Naive thymus-derived CD8-positive, alpha-beta T cell (primary cell): ENCODE data around the gene MED15. TPM values are rescaled to one million over a fixed set of nuclear protein-coding genes. Genes with fewer than 3 reads are reported as not detected.
A peak's percentile ranks its signal among the peaks of the same experiment; 100 is the strongest.

Source experiments
- ATAC-seq, 2 donors: fragments of 150-1000 bp; cut with Tn5 transposase in 1 of 2; sonication (Bioruptor Pico), chemical (Tn5 transposase) in 1 of 2; 1 replicate in 1 of 2; 2 replicates in 1 of 2; pipeline ENCODE4 v1.10.0; 2021; ENCODE audit warnings: mild to moderate bottlenecking in 2 of 2, moderate library complexity in 2 of 2
- POLR2A ChIA-PET: fragments of 350-600 bp; sonication (Branson Sonifier 250); formaldehyde crosslinking; loops from one replicate; lab custom pipeline; 2021; ENCODE audit warnings: antibody characterized with exemption; lab: Charles Lee
- DNase-seq, 10 donors: peaks; one replicate each; pipeline versions ENCODE4 v3.0.0 to v3.0.0-alpha.2; 2020 to 2022
- H3K27ac Mint-ChIP-seq, 10 donors: one replicate each; pipeline ENCODE4 v1.8.0; 2020 to 2022; ENCODE audit warnings: mild to moderate bottlenecking in 10 of 10, mixed read lengths in 10 of 10, moderate library complexity in 4 of 10, inconsistent platforms in 1 of 10
- H3K27me3 Mint-ChIP-seq, 5 donors: one replicate each; pipeline ENCODE4 v1.8.0; 2021 to 2022; ENCODE audit warnings: mixed read lengths in 5 of 5
- H3K36me3 Mint-ChIP-seq, 3 donors: one replicate each; pipeline ENCODE4 v1.8.0; 2020 to 2022; ENCODE audit warnings: mixed read lengths in 3 of 3, mild to moderate bottlenecking in 2 of 3, inconsistent platforms in 1 of 3
- H3K4me1 Mint-ChIP-seq, 4 donors: one replicate each; pipeline ENCODE4 v1.8.0; 2021 to 2022; ENCODE audit warnings: mixed read lengths in 4 of 4
- H3K4me3 Mint-ChIP-seq, 10 donors: one replicate each; pipeline ENCODE4 v1.8.0; 2020 to 2022; ENCODE audit warnings: mild to moderate bottlenecking in 10 of 10, mixed read lengths in 10 of 10, moderate library complexity in 6 of 10, inconsistent platforms in 1 of 10
- H3K9me3 Mint-ChIP-seq, 9 donors: one replicate each; pipeline ENCODE4 v1.8.0; 2020 to 2022; ENCODE audit warnings: mixed read lengths in 9 of 9, mild to moderate bottlenecking in 3 of 9, inconsistent platforms in 1 of 9, moderate library complexity in 1 of 9
- polyA plus RNA-seq, 3 donors: library from polyadenylated mRNA; unstranded; fragments of 300-500 nt; fragmentation: Illumina TruSeq; gene quantifications; one replicate each; pipeline ENCODE4 v1.2.3, GENCODE V29; 2021
- total RNA-seq, 8 experiments: library from RNA in 2 of 8; stranded (reverse) in 2 of 8; gene quantifications; one replicate each; pipeline ENCODE4 v1.2.3 and lab custom pipeline; 2021 to 2026

MED15 gene
- total and polyA plus RNA-seq, 5 experiments from 2014 or later, result 25.4 to 327 (median 85.2) TPM

GRCh38 chr22:20526305-20526627, 18.9 kb downstream of the MED15 start:
- peaks cover 6 to 52% (median 11%) of the 10 kb centered on the region in 3 donors for H3K36me3 Mint-ChIP-seq
- H3K4me1 Mint-ChIP-seq, result peaks cover 36 to 67% (median 66%) of the 10 kb centered on the region in 4 donors
- no peaks in the 10 kb centered on the region for H3K9me3 Mint-ChIP-seq
- POLR2A ChIA-PET, result interaction anchor here (0.6 to 4.1 kb wide), 4 partner anchors 15 to 42 kb away, joined by 3 to 27 read pairs (median 3); partner anchors contain the start of gene MED15
- peak overlapping the region in 9 of 10 donors; percentile 44 to 92 (median 78) for H3K27ac Mint-ChIP-seq
- peak overlapping the region in 2 of 10 donors; percentile 2 to 42 for H3K4me3 Mint-ChIP-seq
- H3K27me3 Mint-ChIP-seq, result no peaks in the 10 kb centered on the region
- ATAC-seq (no peak), DNase-seq (no peak)

- H3K36me3 Mint-ChIP-seq, result peaks cover 6 to 50% (median 11%) of the 10 kb centered on the region in 3 donors
- DNase-seq (no peak), ATAC-seq (no peak)
- peak overlapping the region; percentile 46 to 92 (median 81) for H3K27ac Mint-ChIP-seq
- no peaks in the 10 kb centered on the region for H3K27me3 Mint-ChIP-seq
- H3K4me3 Mint-ChIP-seq, result peak overlapping the region in 3 of 10 donors; percentile 2 to 19 (median 14)
- POLR2A ChIA-PET, result interaction anchor here (0.6 to 4.1 kb wide), 3 partner anchors 14 to 23 kb away, joined by 3 to 27 read pairs (median 3); partner anchors contain the start of gene MED15
- no peaks in the 10 kb centered on the region for H3K9me3 Mint-ChIP-seq
- peaks cover 41 to 71% (median 70%) of the 10 kb centered on the region in 4 donors for H3K4me1 Mint-ChIP-seq
Observed at GRCh38 chr22:20526628-20527355, 19.4 kb downstream of the MED15 start.

- ATAC-seq, result no peak
- Mint-ChIP-seq H3K4me3 (peak overlapping the region in 1 of 10 donors; percentile 12), H3K4me1 (peaks cover 38 to 71% (median 71%) of the 10 kb centered on the region in 4 donors), H3K27me3 (no peaks in the 10 kb centered on the region), H3K9me3 (no peaks in the 10 kb centered on the region), H3K27ac (peak overlapping the region in 5 of 10 donors; percentile 25 to 84 (median 54)), H3K36me3 (peaks cover 6 to 45% (median 11%) of the 10 kb centered on the region in 3 donors)
- POLR2A ChIA-PET, result interaction anchor here (1.0 to 1.2 kb wide), 2 partner anchors 9 to 29 kb away, joined by 3 to 5 read pairs; no protein-coding TSS in a partner anchor
- no peak for DNase-seq
Observed at GRCh38 chr22:20528405-20528978, 21.1 kb downstream of the MED15 start.

- Mint-ChIP-seq H3K27ac (peak overlapping the region in 9 of 10 donors; percentile 45 to 98 (median 82)), H3K4me3 (peak overlapping the region in 6 of 10 donors; percentile 10 to 73 (median 54)), H3K9me3 (no peaks in the 10 kb centered on the region), H3K4me1 (peaks cover 42 to 79% (median 77%) of the 10 kb centered on the region in 4 donors), H3K27me3 (no peaks in the 10 kb centered on the region), H3K36me3 (peaks cover 6 to 46% (median 11%) of the 10 kb centered on the region in 3 donors)
- DNase-seq (no peak), ATAC-seq (no peak)
- POLR2A ChIA-PET, result interaction anchor here (0.5 to 1.6 kb wide), 7 partner anchors 9 to 43 kb away, joined by 3 to 5 read pairs (median 4); no protein-coding TSS in a partner anchor
Observed at GRCh38 chr22:20530368-20531153, 23.2 kb downstream of the MED15 start.

- POLR2A ChIA-PET, result interaction anchor here (0.5 to 1.6 kb wide), 5 partner anchors 10 to 42 kb away, joined by 3 to 5 read pairs (median 3); no protein-coding TSS in a partner anchor
- H3K27me3 Mint-ChIP-seq, result no peaks in the 10 kb centered on the region
- no peak for DNase-seq
- H3K36me3 Mint-ChIP-seq, result peaks cover 6 to 46% (median 11%) of the 10 kb centered on the region in 3 donors
- H3K4me3 Mint-ChIP-seq, result peak overlapping the region in 5 of 10 donors; percentile 54 to 78 (median 68)
- peaks cover 42 to 81% (median 78%) of the 10 kb centered on the region in 4 donors for H3K4me1 Mint-ChIP-seq
- H3K27ac Mint-ChIP-seq, result peak overlapping the region in 6 of 10 donors; percentile 85 to 98 (median 91)
- H3K9me3 Mint-ChIP-seq, result no peaks in the 10 kb centered on the region
- ATAC-seq, result no peak
Observed at GRCh38 chr22:20531154-20531403, 23.7 kb downstream of the MED15 start.

- H3K9me3 Mint-ChIP-seq, result no peaks in the 10 kb centered on the region
- peaks cover 40 to 79% (median 76%) of the 10 kb centered on the region in 4 donors for H3K4me1 Mint-ChIP-seq
- peak; percentile 26 to 57 for ATAC-seq
- H3K4me3 Mint-ChIP-seq, result peak overlapping the region in 8 of 10 donors; percentile 25 to 78 (median 60)
- DNase-seq, result no peak
- POLR2A ChIA-PET, result interaction anchor here (1.0 to 3.2 kb wide), 9 partner anchors 12 to 67 kb away, joined by 3 to 21 read pairs (median 5); partner anchors contain the start of gene MED15
- peak overlapping the region; percentile 82 to 98 (median 88) for H3K27ac Mint-ChIP-seq
- no peaks in the 10 kb centered on the region for H3K27me3 Mint-ChIP-seq
- H3K36me3 Mint-ChIP-seq, result peaks cover 4 to 41% (median 7%) of the 10 kb centered on the region in 3 donors
Observed at GRCh38 chr22:20531404-20532201, 24.2 kb downstream of the MED15 start.

GRCh38 chr22:20532256-20532993, 25.0 kb downstream of the MED15 start:
- H3K9me3 Mint-ChIP-seq, result no peaks in the 10 kb centered on the region
- H3K4me1 Mint-ChIP-seq, result peaks cover 41 to 78% (median 75%) of the 10 kb centered on the region in 4 donors
- DNase-seq, result no peak
- POLR2A ChIA-PET, result interaction anchor here (0.6 to 3.2 kb wide), 11 partner anchors 11 to 72 kb away, joined by 3 to 21 read pairs (median 4); partner anchors contain the start of gene MED15
- peak overlapping the region in 9 of 10 donors; percentile 43 to 78 (median 71) for H3K4me3 Mint-ChIP-seq
- peak overlapping the region; percentile 85 to 98 (median 90) for H3K27ac Mint-ChIP-seq
- H3K36me3 Mint-ChIP-seq, result peaks cover 3 to 38% (median 6%) of the 10 kb centered on the region in 3 donors
- no peak for ATAC-seq
- H3K27me3 Mint-ChIP-seq, result no peaks in the 10 kb centered on the region

- Mint-ChIP-seq H3K9me3 (no peaks in the 10 kb centered on the region), H3K27me3 (no peaks in the 10 kb centered on the region), H3K4me3 (peak overlapping the region in 9 of 10 donors; percentile 50 to 78 (median 71)), H3K36me3 (peaks cover 2 to 37% (median 4%) of the 10 kb centered on the region in 3 donors), H3K4me1 (peaks cover 41 to 78% (median 72%) of the 10 kb centered on the region in 4 donors), H3K27ac (peak overlapping the region; percentile 84 to 98 (median 90))
- DNase-seq (no peak), ATAC-seq (peak in 1 of 2 donors; percentile 14)
- POLR2A ChIA-PET, result interaction anchor here (0.5 to 3.2 kb wide), 14 partner anchors 9 to 69 kb away, joined by 3 to 21 read pairs (median 4); no protein-coding TSS in a partner anchor
Observed at GRCh38 chr22:20533095-20533878, 25.9 kb downstream of the MED15 start.

DNA sequence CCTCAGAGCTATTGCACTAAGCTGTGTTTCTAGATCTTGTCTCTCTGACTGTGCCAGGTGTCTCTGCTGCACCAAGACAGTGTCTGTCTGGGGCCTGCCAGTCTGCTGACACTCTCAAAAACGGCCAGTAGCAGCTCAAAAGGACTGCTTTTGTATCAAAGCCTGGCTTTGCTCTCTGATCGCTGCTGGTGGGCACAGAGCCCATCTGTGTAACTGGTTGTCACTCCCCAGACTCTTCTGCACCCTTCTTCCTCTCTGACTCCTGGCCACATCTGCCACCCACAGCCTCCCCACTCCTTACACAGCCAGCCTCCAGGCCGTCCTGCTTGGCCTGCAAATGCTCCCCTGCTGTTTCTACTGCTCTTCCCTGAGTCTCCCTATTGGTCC, 26.5 kb downstream of the MED15 start:
- Mint-ChIP-seq H3K27me3 (no peaks in the 10 kb centered on the region), H3K4me1 (peaks cover 41 to 76% (median 70%) of the 10 kb centered on the region in 4 donors), H3K4me3 (peak overlapping the region in 8 of 10 donors; percentile 50 to 78 (median 68)), H3K27ac (peak overlapping the region; percentile 83 to 98 (median 88)), H3K9me3 (no peaks in the 10 kb centered on the region), H3K36me3 (peaks cover 2 to 40% (median 4%) of the 10 kb centered on the region in 3 donors)
- POLR2A ChIA-PET, result interaction anchor here (0.5 to 3.2 kb wide), 12 partner anchors 10 to 70 kb away, joined by 3 to 21 read pairs (median 5); no protein-coding TSS in a partner anchor
- ATAC-seq (peak; percentile 40 to 51), DNase-seq (no peak)
